OCI-LY1 (cell line): ENCODE measurements around the gene ATP13A5.

Experiments
- H2AFZ ChIP-seq: fragments of 200-600 bp; sonication (generic), shearing (Covaris generic); 2 replicates; pipeline ENCODE4 v1.6.0; 2014; ENCODE audit warnings: antibody characterized with exemption, mild to moderate bottlenecking, low read length
- H3F3A ChIP-seq: fragments of 200-600 bp; sonication (generic), shearing (Covaris generic); 2 replicates; pipeline ENCODE4 v1.6.0; 2014; ENCODE audit warnings: mild to moderate bottlenecking, antibody characterized with exemption, low read length, moderate library complexity; ENCODE audit not compliant: insufficient read depth
- H3K27ac ChIP-seq: fragments of 200-600 bp; sonication (generic); 2 replicates; pipeline ENCODE4 v1.5.1; 2014; ENCODE audit warnings: low read length, mixed run types, mild to moderate bottlenecking, low read depth; ENCODE audit not compliant: poor library complexity, severe bottlenecking
- H3K27me3 ChIP-seq: fragments of 200-600 bp; sonication (generic); 2 replicates; pipeline ENCODE4 v1.6.0; 2014; ENCODE audit warnings: antibody characterized with exemption, mild to moderate bottlenecking, low read length, moderate library complexity; ENCODE audit not compliant: insufficient read depth
- H3K36me3 ChIP-seq: fragments of 200-600 bp; sonication (generic); 2 replicates; pipeline ENCODE4 v1.6.1; 2014; ENCODE audit warnings: mild to moderate bottlenecking, antibody characterized with exemption, low read length, moderate library complexity, mixed read lengths; ENCODE audit not compliant: insufficient read depth
- H3K4me1 ChIP-seq: fragments of 200-600 bp; sonication (generic); 2 replicates; pipeline ENCODE4 v1.5.1; 2014; ENCODE audit warnings: mild to moderate bottlenecking, low read length, moderate library complexity; ENCODE audit not compliant: insufficient read depth, severe bottlenecking
- H3K4me2 ChIP-seq: fragments of 200-600 bp; sonication (generic), shearing (Covaris generic); 2 replicates; pipeline ENCODE4 v1.6.1; 2014; ENCODE audit warnings: low read length
- H3K4me3 ChIP-seq: fragments of 200-600 bp; sonication (generic); 2 replicates; pipeline ENCODE4 v1.5.1; 2014; ENCODE audit warnings: low read length, low read depth, mild to moderate bottlenecking, mixed read lengths; ENCODE audit not compliant: poor library complexity, severe bottlenecking
- H3K79me2 ChIP-seq: fragments of 200-600 bp; shearing (Covaris generic); 2 replicates; pipeline ENCODE4 v1.6.1; 2016; ENCODE audit warnings: mixed run types, low read length, mixed read lengths; ENCODE audit not compliant: insufficient read depth
- H3K9ac ChIP-seq: fragments of 200-600 bp; sonication (generic), shearing (Covaris generic); 2 replicates; pipeline ENCODE4 v1.6.1; 2014; ENCODE audit warnings: mild to moderate bottlenecking, low read length, mixed read lengths
- H3K9me2 ChIP-seq: fragments of 200-600 bp; sonication (generic), shearing (Covaris generic); 2 replicates; pipeline ENCODE4 v1.6.1; 2014; ENCODE audit warnings: low read depth, mild to moderate bottlenecking, low read length, mixed read lengths
- H3K9me3 ChIP-seq: fragments of 200-600 bp; shearing (Covaris generic); 2 replicates; pipeline ENCODE4 v1.6.1; 2014; ENCODE audit warnings: low read length, mixed read lengths
- H4K20me1 ChIP-seq: fragments of 200-600 bp; sonication (generic), shearing (Covaris generic); 2 replicates; pipeline ENCODE4 v1.6.0; 2016; ENCODE audit warnings: mild to moderate bottlenecking, low read length; ENCODE audit not compliant: insufficient read depth
- CTCF ChIP-seq: fragments of 200-600 bp; sonication (generic), shearing (Covaris generic); IDR thresholded peaks from 2 replicates; pipeline ENCODE4 v1.5.1; 2017; ENCODE audit warnings: mild to moderate bottlenecking, antibody characterized with exemption, low read length, moderate library complexity, mixed read lengths
- EZH2 ChIP-seq: fragments of 200-600 bp; sonication (generic), shearing (Covaris generic); IDR thresholded peaks from 2 replicates; pipeline ENCODE4 v1.8.0; 2017; ENCODE audit warnings: borderline replicate concordance, mixed run types, mild to moderate bottlenecking, antibody characterized with exemption, low read length, moderate library complexity, mixed read lengths

Gene ATP13A5

GRCh38 chr3:193345431-193345830, 33.1 kb downstream of the ATP13A5 start:
- H3K79me2 ChIP-seq, result no peaks in the 10 kb centered on the region
- no peaks in the 10 kb centered on the region for H4K20me1 ChIP-seq
- H3K27ac ChIP-seq, result no peak overlapping the region
- no peaks in the 10 kb centered on the region for H3K9me2 ChIP-seq
- H3F3A ChIP-seq, result no peaks in the 10 kb centered on the region
- H3K27me3 ChIP-seq, result no peaks in the 10 kb centered on the region
- no peak overlapping the region for H3K9ac ChIP-seq
- no peak overlapping the region for H2AFZ ChIP-seq
- TF ChIP-seq EZH2, result no peak
- TF ChIP-seq CTCF, result no peak
- H3K4me1 ChIP-seq, result no peaks in the 10 kb centered on the region
- no peaks in the 10 kb centered on the region for H3K36me3 ChIP-seq
- H3K4me2 ChIP-seq, result no peak overlapping the region
- H3K9me3 ChIP-seq, result no peaks in the 10 kb centered on the region
- H3K4me3 ChIP-seq, result no peak overlapping the region

- TF ChIP-seq CTCF (no peak), EZH2 (no peak)
- no peaks in the 10 kb centered on the region for H3K79me2 ChIP-seq
- H3K9ac ChIP-seq, result no peak overlapping the region
- no peaks in the 10 kb centered on the region for H3K9me2 ChIP-seq
- no peak overlapping the region for H3K4me3 ChIP-seq
- H4K20me1 ChIP-seq, result no peaks in the 10 kb centered on the region
- no peaks in the 10 kb centered on the region for H3F3A ChIP-seq
- H3K4me2 ChIP-seq, result no peak overlapping the region
- H3K9me3 ChIP-seq, result no peaks in the 10 kb centered on the region
- no peak overlapping the region for H3K27ac ChIP-seq
- no peak overlapping the region for H2AFZ ChIP-seq
- H3K27me3 ChIP-seq, result no peaks in the 10 kb centered on the region
- no peaks in the 10 kb centered on the region for H3K4me1 ChIP-seq
- H3K36me3 ChIP-seq, result no peaks in the 10 kb centered on the region
Observed at GRCh38 chr3:193344486-193344885, 34.1 kb downstream of the ATP13A5 start.

- no peaks in the 10 kb centered on the region for H3K4me1 ChIP-seq
- H3K9me2 ChIP-seq, result no peaks in the 10 kb centered on the region
- H3K4me2 ChIP-seq, result no peak overlapping the region
- no peaks in the 10 kb centered on the region for H3K79me2 ChIP-seq
- no peak for TF ChIP-seq CTCF
- TF ChIP-seq EZH2, result no peak
- H4K20me1 ChIP-seq, result no peaks in the 10 kb centered on the region
- no peaks in the 10 kb centered on the region for H3F3A ChIP-seq
- H2AFZ ChIP-seq, result no peak overlapping the region
- H3K4me3 ChIP-seq, result no peak overlapping the region
- no peak overlapping the region for H3K27ac ChIP-seq
- H3K9ac ChIP-seq, result no peak overlapping the region
- H3K36me3 ChIP-seq, result no peaks in the 10 kb centered on the region
- H3K27me3 ChIP-seq, result no peaks in the 10 kb centered on the region
- no peaks in the 10 kb centered on the region for H3K9me3 ChIP-seq
Observed at GRCh38 chr3:193343726-193344222, 34.8 kb downstream of the ATP13A5 start.
